H9 (cell line): Measurements from ENCODE around the gene AP2M1. TPM values are rescaled to one million over a fixed set of nuclear protein-coding genes. Genes with fewer than 3 reads are reported as not detected.

Source experiments
- DNase-seq: peaks from one replicate; pipeline ENCODE4 v3.0.0-alpha.2; 2017
- H2AFZ ChIP-seq: one replicate; pipeline ENCODE4 v1.6.1; 2013; ENCODE audit warnings: mild to moderate bottlenecking, low read length, control low read depth, moderate library complexity
- H2AK5ac ChIP-seq: 2 replicates; pipeline ENCODE4 v1.6.1; 2013; ENCODE audit warnings: low read length, control low read depth, mixed read lengths; ENCODE audit not compliant: insufficient read length
- H2BK120ac ChIP-seq: one replicate; pipeline ENCODE4 v1.6.1; 2013; ENCODE audit warnings: low read depth, mild to moderate bottlenecking, low read length, control low read depth, inconsistent platforms; ENCODE audit not compliant: poor library complexity, severe bottlenecking
- H2BK12ac ChIP-seq: 2 replicates; pipeline ENCODE4 v1.6.1; 2013; ENCODE audit warnings: low read length, control low read depth, mixed read lengths, low read depth; ENCODE audit not compliant: insufficient read length
- H2BK15ac ChIP-seq: 2 replicates; pipeline ENCODE4 v1.6.1; 2013; ENCODE audit warnings: low read depth, low read length, control low read depth
- H2BK20ac ChIP-seq: one replicate; pipeline ENCODE4 v1.6.1; 2013; ENCODE audit warnings: low read depth, mild to moderate bottlenecking, low read length, control low read depth, inconsistent platforms; ENCODE audit not compliant: poor library complexity, severe bottlenecking
- H2BK5ac ChIP-seq: 2 replicates; pipeline ENCODE4 v1.6.1; 2013; ENCODE audit warnings: low read length, control low read depth, mixed read lengths; ENCODE audit not compliant: insufficient read length
- H3K14ac ChIP-seq: 2 replicates; pipeline ENCODE4 v1.6.1; 2013; ENCODE audit warnings: low read length, control low read depth; ENCODE audit not compliant: insufficient read depth
- H3K18ac ChIP-seq: 2 replicates; pipeline ENCODE4 v1.6.1; 2013; ENCODE audit warnings: low read depth, mild to moderate bottlenecking, mixed read lengths, low read length, control low read depth; ENCODE audit not compliant: insufficient read length
- H3K23ac ChIP-seq: 2 replicates; pipeline ENCODE4 v1.6.1; 2013; ENCODE audit warnings: low read length, control low read depth, mixed read lengths, low read depth; ENCODE audit not compliant: insufficient read length
- H3K23me2 ChIP-seq: 2 replicates; pipeline ENCODE4 v1.6.1; 2013; ENCODE audit warnings: low read depth, mild to moderate bottlenecking, mixed read lengths, low read length, control low read depth; ENCODE audit not compliant: insufficient read length, poor library complexity, severe bottlenecking
- H3K27ac ChIP-seq: 2 replicates; pipeline ENCODE4 v1.5.1; 2013; ENCODE audit warnings: low read length, control low read depth, mixed read lengths, low read depth; ENCODE audit not compliant: insufficient read length
- H3K27me3 ChIP-seq: 2 replicates; pipeline ENCODE4 v1.6.1; 2013; ENCODE audit warnings: low read length, control low read depth, inconsistent platforms; ENCODE audit not compliant: insufficient read depth
- H3K4ac ChIP-seq: 2 replicates; pipeline ENCODE4 v1.6.1; 2013; ENCODE audit warnings: low read depth, mild to moderate bottlenecking, control low read depth, inconsistent platforms, low read length, moderate library complexity
- H3K4me1 ChIP-seq: 2 replicates; pipeline ENCODE4 v1.6.1; 2013; ENCODE audit warnings: low read length, control low read depth, inconsistent platforms; ENCODE audit not compliant: insufficient read depth
- H3K4me2 ChIP-seq: 2 replicates; pipeline ENCODE4 v1.6.1; 2013; ENCODE audit warnings: low read length, control low read depth, mixed read lengths; ENCODE audit not compliant: insufficient read length, insufficient read depth
- H3K56ac ChIP-seq: 2 replicates; pipeline ENCODE4 v1.6.1; 2013; ENCODE audit warnings: low read depth, mild to moderate bottlenecking, mixed read lengths, low read length, control low read depth; ENCODE audit not compliant: insufficient read length
- H3K79me1 ChIP-seq: 2 replicates; pipeline ENCODE4 v1.6.1; 2013; ENCODE audit warnings: low read depth, mild to moderate bottlenecking, moderate library complexity, low read length, control low read depth, inconsistent platforms; ENCODE audit not compliant: insufficient read depth, poor library complexity, severe bottlenecking
- H3K79me2 ChIP-seq: 2 replicates; pipeline ENCODE4 v1.6.1; 2013; ENCODE audit warnings: low read length, control low read depth, inconsistent platforms; ENCODE audit not compliant: insufficient read depth
- H3K9ac ChIP-seq: 2 replicates; pipeline ENCODE4 v1.6.1; 2013; ENCODE audit warnings: low read length, control low read depth, mixed read lengths; ENCODE audit not compliant: insufficient read length; ENCODE audit errors: extremely low read depth
- H3K9me3 ChIP-seq: one replicate; pipeline ENCODE4 v1.6.1; 2013; ENCODE audit warnings: low read depth, low read length, inconsistent platforms; ENCODE audit not compliant: control insufficient read depth
- H3T11ph ChIP-seq: one replicate; pipeline ENCODE4 v1.6.1; 2013; ENCODE audit warnings: mild to moderate bottlenecking, low read length, control low read depth, inconsistent platforms
- H4K20me1 ChIP-seq: one replicate; pipeline ENCODE4 v1.6.1; 2013; ENCODE audit not compliant: control insufficient read depth, insufficient read length, insufficient read depth
- H4K5ac ChIP-seq: 2 replicates; pipeline ENCODE4 v1.6.1; 2013; ENCODE audit warnings: low read depth, mild to moderate bottlenecking, mixed read lengths, low read length, control low read depth; ENCODE audit not compliant: insufficient read length
- H4K8ac ChIP-seq: replicated peaks from 2 replicates; pipeline ENCODE4 v1.6.1; 2013; ENCODE audit warnings: low read length, control low read depth, mixed read lengths, low read depth; ENCODE audit not compliant: insufficient read length
- H4K91ac ChIP-seq: 2 replicates; pipeline ENCODE4 v1.6.1; 2013; ENCODE audit warnings: low read depth, mild to moderate bottlenecking, moderate library complexity, mixed read lengths, low read length, control low read depth; ENCODE audit not compliant: insufficient read length
- H3K27ac Mint-ChIP-seq, 3 experiments: 2 replicates in 2 of 3; 3 replicates in 1 of 3; pipeline ENCODE4 v1.8.0; 2020 to 2021; ENCODE audit warnings: mixed read lengths in 3 of 3, mild to moderate bottlenecking in 1 of 3, moderate library complexity in 1 of 3
- H3K27me3 Mint-ChIP-seq: 2 replicates; pipeline ENCODE4 v1.8.0; 2021; ENCODE audit warnings: low read depth, mild to moderate bottlenecking, moderate library complexity, mixed read lengths
- H3K36me3 Mint-ChIP-seq, 3 experiments: 2 replicates in 2 of 3; 3 replicates in 1 of 3; pipeline ENCODE4 v1.8.0; 2020 to 2021; ENCODE audit warnings: low read depth in 3 of 3, mixed read lengths in 3 of 3; ENCODE audit not compliant: insufficient read depth in 1 of 3
- H3K4me1 Mint-ChIP-seq, 2 experiments: 2 replicates each; pipeline ENCODE4 v1.8.0; 2020; ENCODE audit warnings: mixed read lengths in 2 of 2
- H3K4me3 Mint-ChIP-seq, 2 experiments: 2 replicates in 1 of 2; 3 replicates in 1 of 2; pipeline ENCODE4 v1.8.0; 2020 to 2021; ENCODE audit warnings: mild to moderate bottlenecking in 2 of 2, mixed read lengths in 2 of 2, moderate library complexity in 1 of 2
- H3K9me3 Mint-ChIP-seq, 2 experiments: 2 replicates in 1 of 2; 3 replicates in 1 of 2; pipeline ENCODE4 v1.8.0; 2020; ENCODE audit warnings: mild to moderate bottlenecking in 2 of 2, mixed read lengths in 2 of 2, moderate library complexity in 1 of 2
- WGBS: extraction: QIAGEN DNeasy Blood & Tissue Kit; methylation state at CpG from one replicate; pipeline ENCODE4 v1.1.7; 2013; ENCODE audit warnings: missing lambda C conversion rate, low lambda C conversion rate, mixed read lengths; ENCODE audit not compliant: insufficient read length; ENCODE audit errors: extremely low coverage; 5-methylcytosine and 5-hydroxymethylcytosine counted together
- total RNA-seq: library from RNA; stranded (reverse); gene quantifications from 2 replicates; pipeline ENCODE4 v1.2.1, GENCODE V29; 2021
- TF ChIP-seq, protein P1 (sequence below): fragments of 200-600 bp; sonication (generic); conservative IDR thresholded peaks from 3 replicates; pipeline ENCODE4 v1.8.0; 2021; ENCODE audit warnings: antibody characterized with exemption, mild to moderate bottlenecking

The AP2M1 gene
- total RNA-seq, 1 experiment from 2014 or later: 443 TPM

DNA sequence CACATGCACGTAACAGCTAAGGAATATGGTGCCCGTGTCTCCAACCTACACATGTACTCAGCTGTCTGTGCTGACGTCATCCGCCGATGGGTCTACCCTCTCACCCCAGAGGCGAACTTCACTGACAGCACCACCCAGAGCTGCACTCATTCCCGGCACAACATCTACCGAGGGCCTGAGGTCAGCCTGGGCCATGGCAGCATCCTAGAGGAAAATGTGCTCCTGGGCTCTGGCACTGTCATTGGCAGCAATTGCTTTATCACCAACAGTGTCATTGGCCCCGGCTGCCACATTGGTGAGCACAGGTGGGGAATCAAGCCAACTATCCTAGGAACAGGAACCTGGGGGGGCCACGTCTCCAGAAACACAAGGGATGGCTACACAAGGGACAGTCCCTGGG is 34.2 kb upstream of the AP2M1 start:
- H3K9me3 ChIP-seq: no peaks in the 10 kb centered on the region
- no peak overlapping the region for H2BK120ac ChIP-seq
- H4K91ac ChIP-seq: no peak overlapping the region
- no CpG with 5 or more reads among the region's 10 CpGs for WGBS
- Mint-ChIP-seq H3K4me3 (no peak overlapping the region), H3K4me1 (peaks cover 12 to 13% of the 10 kb centered on the region in 2 experiments), H3K27ac (no peak overlapping the region), H3K9me3 (no peaks in the 10 kb centered on the region), H3K27me3 (no peaks in the 10 kb centered on the region), H3K36me3 (peaks cover 24 to 65% (median 43%) of the 10 kb centered on the region in 3 experiments; a peak in 6 of 7 replicates)
- TF ChIP-seq, protein P1, sequence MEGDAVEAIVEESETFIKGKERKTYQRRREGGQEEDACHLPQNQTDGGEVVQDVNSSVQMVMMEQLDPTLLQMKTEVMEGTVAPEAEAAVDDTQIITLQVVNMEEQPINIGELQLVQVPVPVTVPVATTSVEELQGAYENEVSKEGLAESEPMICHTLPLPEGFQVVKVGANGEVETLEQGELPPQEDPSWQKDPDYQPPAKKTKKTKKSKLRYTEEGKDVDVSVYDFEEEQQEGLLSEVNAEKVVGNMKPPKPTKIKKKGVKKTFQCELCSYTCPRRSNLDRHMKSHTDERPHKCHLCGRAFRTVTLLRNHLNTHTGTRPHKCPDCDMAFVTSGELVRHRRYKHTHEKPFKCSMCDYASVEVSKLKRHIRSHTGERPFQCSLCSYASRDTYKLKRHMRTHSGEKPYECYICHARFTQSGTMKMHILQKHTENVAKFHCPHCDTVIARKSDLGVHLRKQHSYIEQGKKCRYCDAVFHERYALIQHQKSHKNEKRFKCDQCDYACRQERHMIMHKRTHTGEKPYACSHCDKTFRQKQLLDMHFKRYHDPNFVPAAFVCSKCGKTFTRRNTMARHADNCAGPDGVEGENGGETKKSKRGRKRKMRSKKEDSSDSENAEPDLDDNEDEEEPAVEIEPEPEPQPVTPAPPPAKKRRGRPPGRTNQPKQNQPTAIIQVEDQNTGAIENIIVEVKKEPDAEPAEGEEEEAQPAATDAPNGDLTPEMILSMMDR: no peak
- no peak overlapping the region for H3K4me2 ChIP-seq
- H3K56ac ChIP-seq: no peak overlapping the region
- peaks cover 2% of the 10 kb centered on the region for H3K23me2 ChIP-seq
- H2AFZ ChIP-seq: no peak overlapping the region
- no peak for DNase-seq
- H3T11ph ChIP-seq: no peak overlapping the region
- H2BK12ac ChIP-seq: no peak overlapping the region
- H2BK15ac ChIP-seq: no peak overlapping the region
- H2AK5ac ChIP-seq: no peak overlapping the region
- no peak overlapping the region for H3K14ac ChIP-seq
- no peak overlapping the region for H3K4ac ChIP-seq
- H3K4me1 ChIP-seq: no peaks in the 10 kb centered on the region
- no peak overlapping the region for H2BK5ac ChIP-seq
- no peaks in the 10 kb centered on the region for H4K20me1 ChIP-seq
- no peak overlapping the region for H2BK20ac ChIP-seq
- no peak overlapping the region for H3K18ac ChIP-seq
- no peak overlapping the region for H4K5ac ChIP-seq
- no peak overlapping the region for H3K27ac ChIP-seq
- no peak overlapping the region for H4K8ac ChIP-seq
- no peak overlapping the region for H3K9ac ChIP-seq
- H3K27me3 ChIP-seq: no peaks in the 10 kb centered on the region
- no peaks in the 10 kb centered on the region; the same call in 1 of the 2 replicates for H3K79me2 ChIP-seq
- H3K79me1 ChIP-seq: peaks cover 10% of the 10 kb centered on the region
- H3K23ac ChIP-seq: no peak overlapping the region
